Activated CD8-positive, alpha-beta T cell treated with anti-CD3 and anti-CD28 coated beads, Interleukin-2, amount 10 ng/mL, durations not matched to agents 7 days and 5 days (primary cell): ENCODE results near the gene BAIAP2. TPM values are rescaled to one million over a fixed set of nuclear protein-coding genes. Genes with fewer than 3 reads are reported as not detected.
A peak's percentile ranks its signal among the peaks of the same experiment; 100 is the strongest.

Source experiments
- ATAC-seq: fragments of 150-1000 bp; cut with Tn5 transposase; one replicate; pipeline ENCODE4 v1.10.0; 2021; ENCODE audit warnings: moderate library complexity
- CTCF ChIA-PET: fragments of 350-600 bp; sonication (Branson Sonifier 250); formaldehyde crosslinking; loops from one replicate; lab custom pipeline; 2021; ENCODE audit warnings: antibody characterized with exemption; lab: Charles Lee
- POLR2A ChIA-PET: fragments of 350-600 bp; sonication (Branson Sonifier 250); formaldehyde crosslinking; loops from one replicate; lab custom pipeline; 2021; ENCODE audit warnings: antibody characterized with exemption; lab: Charles Lee
- DNase-seq: peaks from one replicate; pipeline ENCODE4 v3.0.0-alpha.2; 2020
- H3K27ac Mint-ChIP-seq: one replicate; pipeline ENCODE4 v1.8.0; 2021; ENCODE audit warnings: mild to moderate bottlenecking, mixed read lengths
- H3K27me3 Mint-ChIP-seq: one replicate; pipeline ENCODE4 v1.8.0; 2021; ENCODE audit warnings: low read depth, mixed read lengths
- H3K36me3 Mint-ChIP-seq: one replicate; pipeline ENCODE4 v1.8.0; 2021; ENCODE audit warnings: low read depth, mixed read lengths
- H3K4me1 Mint-ChIP-seq: one replicate; pipeline ENCODE4 v1.8.0; 2021; ENCODE audit warnings: low read depth, mixed read lengths
- H3K4me3 Mint-ChIP-seq: one replicate; pipeline ENCODE4 v1.8.0; 2021; ENCODE audit warnings: mild to moderate bottlenecking, mixed read lengths
- H3K9me3 Mint-ChIP-seq: one replicate; pipeline ENCODE4 v1.8.0; 2022; ENCODE audit warnings: mixed read lengths; ENCODE audit not compliant: insufficient read depth
- total RNA-seq, 2 experiments: library from RNA; stranded (reverse); gene quantifications; one replicate each; pipeline ENCODE4 v1.2.3, GENCODE V29; 2021

Gene BAIAP2
- total RNA-seq, 2 experiments from 2014 or later, result 5.0 to 5.8 TPM

DNA sequence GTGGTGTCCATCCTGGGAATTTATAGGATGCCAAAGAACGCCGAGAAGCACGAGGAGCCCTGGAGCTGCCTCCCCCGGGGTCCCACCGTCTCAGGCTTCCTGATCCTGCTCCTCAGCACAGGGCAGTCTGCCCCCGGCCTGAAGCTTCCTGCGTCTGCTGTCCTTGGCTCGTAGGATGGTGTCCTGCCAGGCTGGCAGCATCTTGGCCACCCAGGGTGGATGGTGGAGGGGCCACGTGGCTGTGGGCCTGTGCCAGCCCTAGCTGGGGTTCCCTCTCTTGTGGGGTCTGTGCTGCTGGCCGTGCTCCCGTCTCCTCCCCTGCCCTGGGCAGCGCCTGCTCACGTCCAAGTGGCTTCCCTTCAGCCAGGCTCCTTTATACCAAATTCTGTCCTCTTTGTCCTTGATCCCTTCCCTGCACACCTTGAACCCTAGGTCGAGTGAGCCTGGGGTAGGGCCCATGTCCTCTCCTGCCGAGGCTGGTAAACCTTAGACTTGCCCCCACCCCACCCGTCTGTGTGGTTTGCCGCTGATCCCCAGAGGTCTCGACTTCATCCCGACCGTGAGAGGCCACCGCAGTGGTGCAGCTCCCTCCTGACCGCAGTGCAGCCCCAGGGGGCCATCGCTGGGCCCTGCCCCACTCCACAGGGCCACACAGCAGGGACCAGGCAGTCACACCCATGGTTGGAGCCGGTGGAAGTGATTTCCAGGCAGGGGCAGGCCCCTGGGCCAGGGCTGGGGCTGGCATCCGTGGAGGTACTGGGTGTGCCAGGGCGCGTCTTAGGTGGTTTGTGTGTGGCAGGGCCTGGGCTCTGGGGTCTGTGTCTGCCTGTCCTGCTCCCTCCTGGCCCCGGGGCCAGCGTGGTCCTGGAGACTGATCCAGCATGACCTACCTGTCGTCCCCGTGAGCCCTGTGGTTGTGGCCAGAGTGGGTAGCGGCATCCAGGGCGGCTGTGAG, 46.5 kb downstream of the BAIAP2 start:
- no peaks in the 10 kb centered on the region for H3K9me3 Mint-ChIP-seq
- DNase-seq, result no peak
- H3K27ac Mint-ChIP-seq, result no peak overlapping the region
- CTCF ChIA-PET, result no interaction called here
- no peak overlapping the region for H3K4me3 Mint-ChIP-seq
- no peaks in the 10 kb centered on the region for H3K36me3 Mint-ChIP-seq
- no peak for ATAC-seq
- H3K27me3 Mint-ChIP-seq, result no peaks in the 10 kb centered on the region
- H3K4me1 Mint-ChIP-seq, result no peaks in the 10 kb centered on the region
- POLR2A ChIA-PET, result no interaction called here

DNA sequence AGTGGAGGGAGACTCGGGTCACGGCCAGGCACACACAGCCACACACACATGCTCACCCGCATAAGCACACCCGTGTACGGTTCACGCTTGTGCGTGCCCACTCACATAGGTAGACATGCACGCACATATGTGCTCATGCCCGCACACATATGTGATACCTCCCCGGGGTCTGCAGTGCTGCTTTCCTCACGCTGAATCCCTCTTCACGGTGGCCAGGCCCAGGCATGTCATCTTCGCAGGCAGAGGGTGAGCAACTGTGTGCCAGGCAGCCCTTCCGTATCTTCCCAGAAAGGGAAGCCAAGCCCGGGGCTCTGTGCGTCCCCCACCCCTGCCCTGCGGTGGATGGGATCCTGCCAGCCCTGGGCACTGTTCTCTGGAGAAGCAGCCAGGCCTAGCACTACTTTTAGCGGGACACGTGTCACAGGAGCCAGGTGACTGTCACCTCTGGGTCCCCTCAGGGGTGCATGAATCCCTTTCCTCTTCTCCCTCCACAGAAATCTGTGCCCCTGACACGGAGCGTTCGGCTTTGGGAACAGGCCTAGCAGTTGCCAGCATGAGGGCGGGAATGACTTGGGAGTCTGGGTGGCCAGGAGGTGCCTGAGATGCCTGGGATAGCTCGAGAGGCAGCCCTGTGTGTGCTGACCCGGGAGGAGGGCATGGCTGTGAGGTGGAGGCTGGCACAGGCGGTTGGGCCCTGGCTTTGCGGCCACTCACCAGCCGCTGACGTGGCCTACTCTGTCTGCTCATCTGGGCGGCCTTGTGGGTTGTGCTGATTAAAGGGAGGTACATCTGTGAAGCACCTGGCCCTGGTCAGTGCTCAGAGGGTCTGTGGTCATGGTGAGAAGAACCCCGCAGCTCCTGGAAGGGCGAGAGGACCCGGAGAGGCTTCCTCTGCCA, 47.5 kb downstream of the BAIAP2 start:
- ChIA-PET POLR2A (no interaction called here), CTCF (no interaction called here)
- no peaks in the 10 kb centered on the region for H3K27me3 Mint-ChIP-seq
- DNase-seq (no peak), ATAC-seq (no peak)
- no peak overlapping the region for H3K4me3 Mint-ChIP-seq
- H3K9me3 Mint-ChIP-seq, result no peaks in the 10 kb centered on the region
- H3K27ac Mint-ChIP-seq, result no peak overlapping the region
- no peaks in the 10 kb centered on the region for H3K36me3 Mint-ChIP-seq
- H3K4me1 Mint-ChIP-seq, result peaks cover 6% of the 10 kb centered on the region

DNA sequence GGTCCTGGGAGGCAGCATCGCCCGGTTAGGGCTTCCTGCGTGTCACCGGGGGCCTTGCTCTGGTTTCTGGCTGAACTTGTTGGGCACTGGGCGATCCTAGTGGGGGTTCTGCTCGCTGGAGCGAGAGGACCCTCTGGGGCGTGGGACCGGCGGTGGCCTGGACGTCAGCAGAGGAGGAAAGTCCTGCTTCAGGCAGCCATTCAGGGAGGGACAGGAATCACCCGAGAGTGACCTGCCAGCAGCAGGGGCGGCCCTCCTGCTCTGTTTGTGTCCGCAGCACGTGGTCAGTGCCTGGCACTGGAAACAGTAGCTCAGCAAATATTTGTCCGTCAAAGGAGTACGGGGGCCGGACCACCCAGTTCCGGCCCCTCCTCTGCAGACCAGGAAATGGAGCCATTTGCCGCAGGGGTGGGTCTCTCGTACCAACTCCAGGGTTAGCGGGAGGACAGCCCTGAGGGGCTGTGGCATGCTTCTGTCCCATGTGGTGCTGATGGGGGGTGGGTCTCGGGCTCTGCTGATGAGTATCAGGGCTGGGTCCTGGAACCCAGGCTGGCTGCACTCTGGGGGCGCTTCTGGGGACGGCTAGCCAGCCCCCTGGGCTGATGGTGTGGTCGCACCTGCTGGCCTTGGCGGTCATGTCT, 48.3 kb downstream of the BAIAP2 start:
- no peak for ATAC-seq
- no peak overlapping the region for H3K27ac Mint-ChIP-seq
- H3K9me3 Mint-ChIP-seq, result no peaks in the 10 kb centered on the region
- ChIA-PET CTCF (no interaction called here), POLR2A (interaction anchor here (0.6 kb wide), 1 partner anchor 159 kb away, joined by 3 read pairs; no protein-coding TSS in a partner anchor)
- no peak for DNase-seq
- no peak overlapping the region for H3K4me3 Mint-ChIP-seq
- no peaks in the 10 kb centered on the region for H3K36me3 Mint-ChIP-seq
- no peaks in the 10 kb centered on the region for H3K27me3 Mint-ChIP-seq
- peaks cover 6% of the 10 kb centered on the region for H3K4me1 Mint-ChIP-seq

DNA sequence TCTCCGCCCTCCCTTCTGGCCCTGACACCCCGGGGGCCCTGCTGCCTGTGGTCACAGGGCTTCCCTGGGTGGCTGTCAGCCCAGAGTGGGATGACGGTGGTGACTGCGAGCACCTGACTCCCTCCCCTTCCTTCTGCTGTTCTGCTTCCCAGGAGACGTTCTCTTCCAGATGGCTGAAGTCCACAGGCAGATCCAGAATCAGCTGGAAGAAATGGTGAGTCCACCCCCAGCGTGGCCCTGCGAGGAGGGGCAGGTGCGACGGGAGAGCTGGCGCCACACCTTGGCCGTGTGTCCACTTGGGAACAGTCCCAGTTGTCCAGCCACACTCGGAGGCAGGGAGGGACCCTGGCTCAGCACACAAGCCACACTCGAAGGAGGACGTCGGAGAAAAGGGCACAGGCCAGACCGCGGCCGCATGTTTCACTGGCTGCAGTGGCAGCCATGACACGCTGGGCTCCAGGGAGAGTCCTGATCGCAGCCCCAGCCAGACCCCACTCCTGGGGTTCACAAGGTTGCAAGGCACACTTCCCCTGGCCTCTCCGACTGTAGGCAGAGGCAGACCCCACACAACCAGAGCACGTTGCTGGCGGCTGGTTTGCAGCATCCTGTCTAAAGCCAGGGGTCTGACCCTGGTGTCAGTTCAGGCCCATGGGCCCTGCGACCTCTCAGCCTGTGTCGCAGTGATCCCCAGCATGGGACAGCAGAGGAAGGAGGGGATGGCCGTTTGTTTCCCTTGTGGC, 49.9 kb downstream of the BAIAP2 start:
- DNase-seq (no peak), ATAC-seq (no peak)
- Mint-ChIP-seq H3K36me3 (no peaks in the 10 kb centered on the region), H3K27me3 (no peaks in the 10 kb centered on the region), H3K4me1 (peaks cover 6% of the 10 kb centered on the region), H3K27ac (no peak overlapping the region), H3K9me3 (no peaks in the 10 kb centered on the region), H3K4me3 (no peak overlapping the region)
- CTCF ChIA-PET, result interaction anchor here (1.4 kb wide), 1 partner anchor 13 kb away, joined by 5 read pairs; no protein-coding TSS in a partner anchor
- POLR2A ChIA-PET, result no interaction called here

DNA sequence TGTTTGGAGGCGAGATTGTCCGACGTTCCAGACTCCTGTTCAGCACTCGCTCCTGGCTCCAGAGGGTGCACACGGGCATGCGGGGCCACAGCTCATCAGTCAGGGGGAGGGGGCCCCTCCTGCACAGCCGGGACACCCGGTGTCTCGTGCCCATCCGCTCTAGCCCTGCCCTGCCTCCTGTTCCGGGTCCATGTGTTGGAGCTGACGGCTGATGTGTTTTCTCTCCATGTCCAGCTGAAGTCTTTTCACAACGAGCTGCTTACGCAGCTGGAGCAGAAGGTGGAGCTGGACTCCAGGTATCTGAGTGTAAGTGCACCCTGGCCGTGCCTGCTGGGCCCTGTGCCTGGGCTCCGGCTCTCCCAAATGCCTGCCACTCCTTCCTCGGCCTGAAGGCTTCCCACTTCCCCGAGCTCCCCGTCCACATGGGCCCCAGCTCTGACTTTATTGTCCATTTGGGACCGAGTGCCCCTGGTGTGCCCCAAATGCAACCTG, 50.5 kb downstream of the BAIAP2 start:
- H3K27ac Mint-ChIP-seq, result no peak overlapping the region

DNA sequence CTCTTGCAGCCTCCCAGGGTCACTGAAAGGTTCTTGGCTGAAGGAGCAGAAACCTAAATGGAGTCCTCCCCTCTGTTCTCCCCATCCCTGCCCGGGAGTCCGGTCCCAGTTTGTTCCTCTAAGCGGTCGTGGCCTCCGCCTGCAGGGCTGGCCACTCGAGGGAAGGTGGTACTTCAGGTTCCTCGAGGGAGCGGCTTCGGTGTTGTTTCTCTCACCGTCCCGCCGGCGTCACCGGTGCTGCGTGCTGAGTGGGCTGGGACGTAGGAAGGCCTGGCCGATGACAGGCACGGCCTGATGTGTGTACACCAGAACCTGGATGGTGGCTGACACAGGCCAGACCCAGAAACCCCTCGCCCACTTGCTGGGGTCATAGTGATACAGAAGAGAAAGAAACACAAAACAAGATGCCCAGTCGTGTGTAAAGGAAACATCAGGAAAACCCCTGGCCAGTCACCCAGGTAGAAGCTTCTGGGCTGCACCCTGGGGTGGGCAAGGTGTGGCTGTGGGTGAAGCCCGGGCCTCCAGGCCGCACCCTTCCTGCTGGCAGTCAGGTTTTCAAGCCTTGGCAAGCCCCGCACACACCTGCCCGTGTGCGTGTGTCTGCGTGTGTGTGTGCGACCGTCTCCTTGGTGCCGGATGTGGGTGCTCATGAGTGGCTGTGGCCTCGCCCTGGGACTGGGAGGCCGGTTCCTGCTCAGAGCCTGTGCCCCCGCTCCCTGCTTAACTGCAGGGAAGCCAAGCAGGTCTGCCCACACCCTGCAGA, 52.0 kb downstream of the BAIAP2 start:
- DNase-seq, result no peak
- no peak overlapping the region for H3K27ac Mint-ChIP-seq
- H3K4me1 Mint-ChIP-seq, result peaks cover 8% of the 10 kb centered on the region

More for the DNA sequence above, 50.5 kb downstream of the BAIAP2 start:
- Mint-ChIP-seq H3K4me3 (no peak overlapping the region), H3K4me1 (peaks cover 6% of the 10 kb centered on the region), H3K9me3 (no peaks in the 10 kb centered on the region), H3K27me3 (no peaks in the 10 kb centered on the region), H3K36me3 (no peaks in the 10 kb centered on the region)
- ATAC-seq (no peak), DNase-seq (no peak)
- CTCF ChIA-PET, result interaction anchor here (1.4 kb wide), 1 partner anchor 12 kb away, joined by 5 read pairs; no protein-coding TSS in a partner anchor
- POLR2A ChIA-PET, result no interaction called here

DNA sequence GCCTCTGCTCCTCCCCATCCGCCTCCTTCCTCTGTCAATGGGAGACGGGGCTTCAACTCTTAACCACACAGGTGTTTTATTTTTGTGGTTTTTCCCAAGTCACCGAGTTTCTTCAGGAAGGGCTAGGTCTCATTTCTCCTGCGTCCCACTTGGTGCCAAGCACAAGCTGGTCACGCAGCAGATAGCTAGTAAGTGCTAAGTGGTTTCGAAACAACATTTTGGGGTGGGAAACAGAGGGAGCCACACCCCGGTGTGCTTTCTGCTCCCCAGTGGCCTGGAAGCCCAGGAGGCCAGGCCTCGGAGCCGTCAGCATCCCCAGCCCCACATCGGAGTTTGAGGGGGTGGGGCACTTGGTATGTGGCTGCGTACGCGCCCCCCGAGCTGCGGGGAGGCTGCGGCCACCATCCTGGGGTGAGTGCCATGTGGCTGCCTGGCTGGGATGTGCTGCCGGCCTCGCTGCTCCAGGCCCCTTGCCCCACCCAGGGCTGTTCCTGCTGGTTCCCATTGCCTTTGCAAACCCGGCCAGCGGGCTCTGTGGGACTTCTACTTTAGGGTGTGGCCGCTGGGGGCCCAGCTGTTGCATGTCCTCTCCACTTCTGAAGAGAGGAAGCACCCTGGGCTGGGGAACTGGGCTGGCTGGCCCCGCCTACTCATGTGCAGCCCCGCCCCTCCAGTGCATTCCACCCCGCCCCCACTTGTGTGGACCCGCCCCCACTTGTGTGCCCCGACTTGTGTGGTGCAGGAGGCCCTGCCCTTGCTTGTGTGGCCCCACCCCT, 55.6 kb downstream of the BAIAP2 start:
- peaks cover 31% of the 10 kb centered on the region for H3K4me1 Mint-ChIP-seq
- ChIA-PET POLR2A (no interaction called here), CTCF (interaction anchor here (1.5 kb wide), 1 partner anchor 67 kb away, joined by 3 read pairs; no protein-coding TSS in a partner anchor)
- no peak for ATAC-seq
- H3K27me3 Mint-ChIP-seq, result peaks cover 2% of the 10 kb centered on the region
- peak; percentile 57 for DNase-seq
- no peak overlapping the region for H3K27ac Mint-ChIP-seq
- no peaks in the 10 kb centered on the region for H3K9me3 Mint-ChIP-seq
- no peaks in the 10 kb centered on the region for H3K36me3 Mint-ChIP-seq
- no peak overlapping the region for H3K4me3 Mint-ChIP-seq

More for the DNA sequence above, 52.0 kb downstream of the BAIAP2 start:
- H3K27me3 Mint-ChIP-seq, result no peaks in the 10 kb centered on the region
- no peak for ATAC-seq
- POLR2A ChIA-PET, result interaction anchor here (1.3 kb wide), 1 partner anchor 8 kb away, joined by 3 read pairs; no protein-coding TSS in a partner anchor
- H3K4me3 Mint-ChIP-seq, result no peak overlapping the region
- H3K9me3 Mint-ChIP-seq, result no peaks in the 10 kb centered on the region
- no peaks in the 10 kb centered on the region for H3K36me3 Mint-ChIP-seq
- CTCF ChIA-PET, result no interaction called here

DNA sequence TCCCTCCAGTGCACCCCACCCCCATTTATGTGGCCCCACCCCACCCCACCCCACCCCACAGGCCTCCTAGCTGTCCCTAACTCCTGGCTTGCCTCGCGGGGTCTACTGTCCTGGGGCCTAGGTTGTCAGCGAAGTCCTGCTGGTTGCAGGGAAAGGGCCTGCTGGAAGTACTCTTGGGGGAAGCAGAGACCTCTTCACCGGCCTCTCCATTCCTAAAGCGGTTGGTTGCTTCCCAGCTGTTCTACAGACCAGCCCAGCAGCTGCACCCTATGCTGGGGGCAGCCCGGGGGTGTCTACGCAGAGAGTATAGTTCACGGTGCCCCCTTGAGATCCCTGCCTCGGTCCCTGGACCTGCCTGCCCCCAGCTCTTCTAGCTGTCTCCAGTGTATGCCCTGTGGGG, 56.2 kb downstream of the BAIAP2 start:
- peaks cover 2% of the 10 kb centered on the region for H3K27me3 Mint-ChIP-seq
- peaks cover 37% of the 10 kb centered on the region for H3K4me1 Mint-ChIP-seq
- POLR2A ChIA-PET, result no interaction called here
- DNase-seq, result no peak
- H3K27ac Mint-ChIP-seq, result no peak overlapping the region
- no peak overlapping the region for H3K4me3 Mint-ChIP-seq
- ATAC-seq, result no peak
- no peaks in the 10 kb centered on the region for H3K9me3 Mint-ChIP-seq
- H3K36me3 Mint-ChIP-seq, result no peaks in the 10 kb centered on the region
- CTCF ChIA-PET, result interaction anchor here (1.5 kb wide), 1 partner anchor 68 kb away, joined by 3 read pairs; no protein-coding TSS in a partner anchor

DNA sequence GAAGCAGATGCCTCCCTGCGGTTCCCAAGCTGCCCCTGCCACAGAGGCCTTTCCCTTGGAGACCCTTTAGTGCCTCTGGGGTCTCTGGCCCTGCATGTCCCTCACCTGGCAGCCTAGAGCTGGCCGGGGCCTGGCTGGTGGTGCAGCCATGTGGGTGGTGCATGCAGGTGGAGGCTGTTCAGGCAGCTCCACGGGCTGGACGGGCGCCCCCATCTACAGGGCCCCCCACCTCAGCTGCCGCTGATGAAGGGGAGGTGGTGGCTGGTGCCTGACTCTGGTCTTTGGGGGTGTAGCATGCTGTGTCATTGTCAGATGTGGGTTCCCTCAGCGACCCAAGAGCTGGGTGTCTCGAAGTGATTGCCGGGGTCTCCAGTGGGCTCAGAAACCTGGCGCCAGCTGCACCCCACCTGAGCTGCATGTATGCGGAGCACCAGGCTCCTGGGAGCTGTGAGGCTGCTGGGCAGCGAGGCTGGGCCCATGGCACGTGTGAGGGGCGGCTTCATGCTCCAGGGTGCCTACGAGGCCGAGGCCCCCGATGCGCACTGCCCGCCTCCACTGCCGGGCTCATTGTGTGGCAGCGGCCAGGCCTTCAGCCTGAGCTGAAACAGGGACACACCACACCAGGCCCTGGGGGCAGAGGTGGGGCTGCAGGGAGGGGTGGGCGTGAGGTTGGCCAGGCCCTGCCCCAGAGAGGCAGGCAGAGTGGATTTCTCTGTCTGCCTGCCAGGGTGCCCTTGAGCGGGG, 57.0 kb downstream of the BAIAP2 start:
- Mint-ChIP-seq H3K27ac (no peak overlapping the region), H3K36me3 (no peaks in the 10 kb centered on the region), H3K9me3 (no peaks in the 10 kb centered on the region), H3K27me3 (peaks cover 2% of the 10 kb centered on the region), H3K4me1 (peaks cover 42% of the 10 kb centered on the region), H3K4me3 (no peak overlapping the region)
- ChIA-PET CTCF (interaction anchor here (1.5 kb wide), 1 partner anchor 68 kb away, joined by 3 read pairs; no protein-coding TSS in a partner anchor), POLR2A (interaction anchor here (0.6 kb wide), 1 partner anchor 361 kb away, joined by 3 read pairs; no protein-coding TSS in a partner anchor)
- no peak for DNase-seq
- no peak for ATAC-seq
